NCI-H128 (cell line): ENCODE data around the gene TBC1D28.
"Not testable (repeated sequence)": the region's sequence is repeated elsewhere in the genome, so short reads cannot be mapped to it uniquely, and the experiment has no call there.

ENCODE experiments used
- DNase-seq: peaks from one replicate; lab custom pipeline; 2025; ENCODE audit not compliant: unreplicated experiment; lab: John Stamatoyannopoulos, UW

Gene TBC1D28

DNA sequence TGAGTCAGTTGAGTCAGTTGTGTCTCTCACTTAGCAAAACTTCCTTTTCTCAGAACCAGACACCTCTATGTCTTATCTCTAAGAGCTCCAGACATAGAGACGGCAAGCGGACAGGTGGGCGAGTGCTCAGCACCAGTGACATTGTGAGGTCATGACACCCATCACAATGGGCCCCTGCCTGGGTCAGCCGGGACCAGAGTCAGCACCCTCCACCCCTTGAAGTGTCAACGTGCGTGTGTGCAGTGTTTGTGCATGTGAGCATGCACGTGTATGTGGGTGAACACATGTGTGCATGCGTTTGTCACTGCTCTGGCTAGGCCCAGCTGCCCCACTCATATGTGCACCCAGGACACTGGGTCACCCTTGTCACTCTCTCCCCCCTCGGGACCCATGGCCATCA lies at the start of gene TBC1D28:
Gene TBC1D28 (minus strand): TSS at position 101 of the 400 bp plus-strand sequence. CDS start 3,039 bp downstream, outside the sequence.
- DNase-seq, result not testable (repeated sequence)

DNA sequence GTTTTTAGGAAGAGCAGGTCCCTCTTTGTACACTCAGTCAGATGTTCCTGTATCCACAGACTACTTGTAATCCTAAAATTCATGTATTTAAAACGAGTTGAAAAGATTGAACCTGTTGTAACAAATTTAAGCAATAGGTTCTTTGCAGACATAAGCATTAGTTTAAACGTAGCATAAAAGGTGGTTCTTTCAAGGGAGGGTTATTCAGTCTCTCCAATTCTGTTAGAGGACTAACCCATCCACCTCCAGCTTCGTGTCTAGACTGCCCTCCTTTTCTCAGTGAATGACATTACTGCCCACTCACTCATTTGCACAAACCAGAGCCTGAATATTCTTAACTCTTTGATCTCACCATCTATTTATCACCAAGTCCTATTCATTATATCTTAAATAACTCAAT lies 38.5 kb upstream of the TBC1D28 start:
- not testable (repeated sequence) for DNase-seq

DNA sequence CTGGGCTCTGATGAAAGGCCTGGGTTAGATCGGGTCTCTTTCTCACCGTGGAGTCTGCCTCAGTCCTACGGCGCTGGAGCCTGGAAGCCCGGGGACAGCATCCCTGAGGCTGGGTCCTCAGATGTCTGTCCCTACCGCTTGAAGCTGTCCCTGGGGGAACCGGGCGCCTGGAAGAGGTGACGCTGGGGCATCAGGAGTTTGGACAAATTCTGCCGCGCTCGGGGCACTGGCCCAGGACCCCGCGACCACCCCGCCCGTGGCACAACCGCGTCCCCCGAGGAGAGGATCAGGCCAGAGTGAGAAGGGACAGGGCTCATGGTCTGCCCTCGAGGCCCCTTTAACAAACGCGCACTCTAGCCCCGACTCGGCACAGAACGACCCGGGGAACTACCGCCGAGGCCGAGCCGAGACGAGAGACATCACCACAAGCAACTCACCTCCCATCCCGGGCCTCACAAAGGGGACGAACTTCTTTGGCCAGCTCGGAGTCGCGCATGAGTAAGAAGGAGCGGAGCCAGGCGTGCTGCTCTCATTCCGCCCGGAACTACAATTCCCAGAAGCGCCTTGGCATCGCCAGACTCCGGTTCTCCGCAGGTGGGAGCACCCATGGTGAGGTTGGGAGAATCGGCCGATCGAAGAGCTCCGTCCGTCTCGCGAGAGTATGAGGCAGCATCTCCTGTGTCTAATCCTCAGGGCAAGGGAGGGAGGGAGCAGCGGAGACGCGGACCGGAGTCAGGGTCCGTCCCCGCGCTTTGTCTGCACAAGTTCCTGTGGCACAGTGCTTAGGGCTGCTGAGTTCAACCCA lies 37.8 kb upstream of the TBC1D28 start, which contains the start of gene FOXO3B:
Gene FOXO3B (minus strand): TSS at position 548 of the 805 bp plus-strand sequence. CDS start 663 bp downstream, outside the sequence.
- peak; percentile 78 for DNase-seq

DNA sequence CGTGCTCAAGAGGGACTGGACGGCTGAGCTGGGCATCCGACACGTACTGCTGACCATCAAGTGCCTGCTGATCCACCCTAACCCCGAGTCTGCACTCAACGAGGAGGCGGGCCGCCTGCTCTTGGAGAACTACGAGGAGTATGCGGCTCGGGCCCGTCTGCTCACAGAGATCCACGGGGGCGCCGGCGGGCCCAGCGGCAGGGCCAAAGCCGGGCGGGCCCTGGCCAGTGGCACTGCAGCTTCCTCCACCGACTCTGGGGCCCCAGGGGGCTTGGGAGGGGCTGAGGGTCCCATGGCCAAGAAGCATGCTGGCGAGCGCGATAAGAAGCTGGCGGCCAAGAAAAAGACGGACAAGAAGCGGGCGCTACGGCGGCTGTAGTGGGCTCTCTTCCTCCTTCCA lies 33.2 kb upstream of the TBC1D28 start:
- DNase-seq, result not testable (repeated sequence)

DNA sequence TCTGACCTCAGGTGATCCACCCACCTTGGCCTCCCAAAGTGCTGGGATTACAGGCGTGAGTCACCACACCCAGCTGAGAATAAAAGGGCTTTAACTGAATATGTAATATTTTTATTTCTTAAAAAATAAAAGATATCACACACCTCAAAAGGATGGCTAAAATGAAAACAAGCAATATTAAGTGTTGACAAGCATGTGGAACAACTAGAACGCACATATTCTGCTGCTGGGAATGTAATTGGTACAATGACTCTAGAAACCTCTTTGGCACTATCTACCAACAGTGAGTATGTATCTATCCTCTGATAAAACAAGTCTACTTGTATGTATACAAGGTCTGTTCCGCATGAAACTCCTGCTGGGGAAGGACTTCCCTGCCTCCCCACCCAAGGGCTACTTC lies 32.7 kb upstream of the TBC1D28 start:
- DNase-seq, result not testable (repeated sequence)

DNA sequence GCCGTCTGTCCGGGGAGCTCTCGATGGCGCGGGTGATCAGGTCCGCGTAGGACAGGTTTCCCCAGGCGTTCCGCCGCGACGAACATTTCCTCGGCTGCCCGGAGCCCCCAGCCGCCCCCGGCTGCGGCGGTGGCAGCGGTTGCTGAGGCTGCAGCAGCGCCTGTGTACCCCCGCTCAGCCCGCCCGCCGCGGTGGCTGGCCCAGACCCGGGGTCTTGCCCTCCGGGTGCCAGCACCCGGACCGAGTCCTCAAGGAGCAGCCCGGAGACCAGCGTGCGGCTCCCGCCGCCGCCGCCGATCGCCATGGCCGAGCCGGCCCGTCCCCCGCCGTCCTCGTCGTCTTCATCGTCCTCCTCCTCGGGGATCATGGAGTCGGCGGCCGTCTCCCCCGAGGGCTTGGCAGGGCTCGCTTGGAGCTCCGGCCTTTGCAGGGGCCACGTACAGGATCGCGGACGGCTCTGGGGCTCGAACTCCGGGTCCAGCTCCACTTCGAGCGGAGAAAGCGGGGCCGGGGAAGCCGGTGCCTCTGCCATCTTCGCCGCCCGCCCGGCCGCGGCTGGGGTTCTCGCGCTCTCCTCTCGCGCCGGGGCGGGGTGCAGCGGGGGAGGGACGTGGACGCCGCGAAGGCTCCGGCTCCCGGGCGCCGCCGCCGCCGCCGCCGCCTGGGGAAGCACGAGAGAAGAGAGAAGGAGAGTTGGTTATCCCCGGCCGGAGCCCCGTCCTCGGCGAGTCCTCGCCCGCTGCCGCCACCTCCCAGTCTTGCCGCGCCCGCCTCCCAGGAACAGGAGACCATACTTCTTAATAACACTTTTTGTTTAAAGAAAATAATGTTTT lies 28.4 kb upstream of the TBC1D28 start:
- not testable (repeated sequence) for DNase-seq

DNA sequence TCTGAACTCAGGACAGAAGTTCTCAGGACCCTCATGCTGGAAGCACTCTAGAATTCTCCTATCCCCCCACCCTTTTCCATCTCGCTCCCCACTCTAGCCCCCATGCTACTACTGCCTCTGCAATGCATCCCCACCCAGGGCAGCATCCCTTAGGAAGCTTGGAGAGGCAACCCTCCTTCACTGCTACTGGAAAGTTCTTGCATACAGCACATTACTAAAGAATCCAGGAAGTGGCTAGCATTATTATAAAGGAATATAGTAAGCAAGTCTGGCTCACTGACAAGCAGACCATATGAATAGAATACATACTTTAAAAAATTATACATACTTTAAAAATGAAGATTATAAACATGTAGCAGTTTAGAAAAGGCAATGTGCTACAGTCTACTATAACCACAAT lies 24.4 kb upstream of the TBC1D28 start:
- not testable (repeated sequence) for DNase-seq

DNA sequence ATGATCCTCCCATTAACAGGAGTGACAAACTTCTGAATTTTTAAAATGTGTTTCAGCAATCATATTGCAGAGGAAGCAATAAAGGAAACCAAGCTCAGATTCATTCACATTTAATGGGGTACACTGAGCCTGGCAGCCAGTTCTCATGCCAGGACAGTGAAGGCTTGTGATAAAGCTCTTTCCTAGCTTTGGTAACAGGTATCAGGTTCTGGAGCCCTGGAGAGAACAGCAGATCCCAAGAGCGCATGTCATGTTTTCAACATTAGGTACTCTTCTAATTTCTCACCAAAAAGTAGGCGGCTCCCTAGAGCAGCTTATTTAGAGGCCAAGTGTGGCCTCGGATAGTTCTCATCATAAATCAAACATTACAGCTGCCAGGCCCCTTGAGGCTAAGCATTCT lies 23.3 kb upstream of the TBC1D28 start:
- not testable (repeated sequence) for DNase-seq

- not testable (repeated sequence) for DNase-seq
Measured at GRCh38 chr17:18666326-18666725, 22.1 kb upstream of the TBC1D28 start.

DNA sequence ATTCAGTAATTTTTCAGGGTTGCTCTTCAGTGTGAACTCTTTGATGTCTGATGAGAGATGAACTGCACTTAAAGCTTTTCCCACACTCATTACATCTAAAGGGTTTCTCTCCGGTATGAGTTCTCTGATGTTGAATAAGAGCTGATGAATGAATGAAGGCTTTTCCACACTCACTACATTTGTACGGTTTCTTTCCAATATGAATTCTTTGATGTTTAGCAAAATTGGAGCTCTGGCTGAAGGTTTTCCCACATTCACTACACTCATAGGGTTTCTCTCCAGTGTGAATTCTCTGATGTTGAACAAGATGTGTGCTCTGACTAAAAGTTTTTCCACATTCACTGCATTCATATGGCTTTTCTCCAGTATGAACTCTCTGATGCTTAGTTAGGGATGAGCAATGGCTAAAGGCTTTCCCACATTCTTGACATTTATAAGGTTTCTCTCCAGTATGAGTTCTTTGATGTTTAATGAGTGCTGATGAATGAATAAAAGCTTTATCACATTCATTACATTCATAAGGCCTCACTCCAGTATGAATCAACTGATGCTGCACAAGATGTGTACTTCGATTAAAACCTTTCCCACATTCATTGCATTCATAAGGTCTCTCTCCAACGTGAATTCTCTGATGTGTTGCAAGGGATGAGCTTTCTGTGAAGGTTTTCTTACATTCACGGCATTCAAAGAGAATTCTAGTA lies 17.9 kb upstream of the TBC1D28 start:
- DNase-seq, result not testable (repeated sequence)

DNA sequence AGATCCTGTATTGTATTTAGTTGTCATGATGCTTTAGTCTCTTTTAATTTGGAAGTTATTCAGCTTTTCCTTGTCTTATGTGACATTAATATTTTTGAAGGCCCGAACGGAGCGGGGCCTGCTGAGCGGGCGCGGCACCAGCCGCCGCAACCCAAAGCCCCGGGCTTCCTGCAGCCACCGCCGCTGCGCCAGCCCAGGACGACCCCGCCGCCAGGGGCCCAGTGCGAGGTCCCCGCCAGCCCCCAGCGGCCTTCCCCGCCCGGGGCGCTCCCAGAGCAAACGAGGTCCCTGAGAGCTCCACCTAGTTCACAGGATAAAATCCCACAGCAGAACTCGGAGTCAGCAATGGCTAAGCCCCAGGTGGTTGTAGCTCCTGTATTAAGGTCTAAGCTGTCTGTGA lies 5.9 kb upstream of the TBC1D28 start:
- DNase-seq, result not testable (repeated sequence)

- not testable (repeated sequence) for DNase-seq
Measured at GRCh38 chr17:18643124-18643523, 1.1 kb downstream of the TBC1D28 start.

- not testable (repeated sequence) for DNase-seq
Measured at GRCh38 chr17:18638357-18638756, 5.8 kb downstream of the TBC1D28 start.

- DNase-seq, result not testable (repeated sequence)
Measured at GRCh38 chr17:18636237-18636636, 8.0 kb downstream of the TBC1D28 start.

- not testable (repeated sequence) for DNase-seq
Measured at GRCh38 chr17:18635773-18636172, 8.4 kb downstream of the TBC1D28 start.

- not testable (repeated sequence) for DNase-seq
Measured at GRCh38 chr17:18634550-18635263, 9.5 kb downstream of the TBC1D28 start.

- DNase-seq, result no peak
Measured at GRCh38 chr17:18626152-18626870, 17.9 kb downstream of the TBC1D28 start.

GRCh38 chr17:18625509-18626104 lies 18.6 kb downstream of the TBC1D28 start:
- peak; percentile 49 for DNase-seq

GRCh38 chr17:18624862-18625501 lies 19.2 kb downstream of the TBC1D28 start:
- DNase-seq, result not testable (repeated sequence)
